ENCODE results near the gene CST7. TPM values are rescaled to one million over a fixed set of nuclear protein-coding genes. Genes with fewer than 3 reads are reported as not detected.

CST7 gene
- polyA plus RNA-seq, 1 donor from 2014 or later = not detected

DNA sequence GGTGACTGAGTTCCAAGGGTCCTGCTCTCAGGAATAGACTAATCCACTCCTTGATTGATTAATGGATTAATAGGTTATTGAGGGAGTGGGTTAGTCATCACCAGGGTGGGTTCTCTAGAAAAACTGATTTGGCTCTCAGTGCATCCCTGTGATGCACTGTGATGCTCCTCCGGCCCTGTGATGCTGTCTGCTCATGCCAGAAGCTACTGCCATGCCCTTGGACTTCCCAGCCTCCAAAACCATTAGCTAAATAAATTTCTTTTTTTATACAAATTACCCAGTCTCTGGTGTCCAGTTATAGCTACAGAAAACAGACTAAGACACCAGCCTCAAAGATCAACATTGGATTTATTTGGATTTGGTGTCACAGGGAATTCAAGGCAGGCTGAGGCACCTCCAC is 40.4 kb upstream of the CST7 start:
- Histone ChIP-seq H3K79me2 (replicated peaks; ENCODE audit: insufficient read depth, low read length) (no peaks in the 10 kb centered on the region), H2AFZ (ENCODE audit: low read depth, low read length) (no peak overlapping the region), H3K9me2 (ENCODE audit: insufficient read depth, low read length) (no peaks in the 10 kb centered on the region), H3K9ac (ENCODE audit: low read length) (no peak overlapping the region), H3K4me2 (ENCODE audit: low read length) (no peak overlapping the region), H4K20me1 (ENCODE audit: insufficient read depth) (no peaks in the 10 kb centered on the region), H3K36me3 (ENCODE audit: insufficient read depth, low read length) (no peaks in the 10 kb centered on the region), H3K9me3 (ENCODE audit: low read length) (no peaks in the 10 kb centered on the region), H3K27me3 (ENCODE audit: insufficient read depth, low read depth, low read length) (no peaks in the 10 kb centered on the region), H3K4me3 (ENCODE audit: low read length) (no peak overlapping the region), H3K27ac (ENCODE audit: low read length) (no peak overlapping the region), H3F3A (ENCODE audit: insufficient read depth, low read length, poor library complexity, severe bottlenecking) (no peaks in the 10 kb centered on the region)
- TF ChIP-seq, protein P1, sequence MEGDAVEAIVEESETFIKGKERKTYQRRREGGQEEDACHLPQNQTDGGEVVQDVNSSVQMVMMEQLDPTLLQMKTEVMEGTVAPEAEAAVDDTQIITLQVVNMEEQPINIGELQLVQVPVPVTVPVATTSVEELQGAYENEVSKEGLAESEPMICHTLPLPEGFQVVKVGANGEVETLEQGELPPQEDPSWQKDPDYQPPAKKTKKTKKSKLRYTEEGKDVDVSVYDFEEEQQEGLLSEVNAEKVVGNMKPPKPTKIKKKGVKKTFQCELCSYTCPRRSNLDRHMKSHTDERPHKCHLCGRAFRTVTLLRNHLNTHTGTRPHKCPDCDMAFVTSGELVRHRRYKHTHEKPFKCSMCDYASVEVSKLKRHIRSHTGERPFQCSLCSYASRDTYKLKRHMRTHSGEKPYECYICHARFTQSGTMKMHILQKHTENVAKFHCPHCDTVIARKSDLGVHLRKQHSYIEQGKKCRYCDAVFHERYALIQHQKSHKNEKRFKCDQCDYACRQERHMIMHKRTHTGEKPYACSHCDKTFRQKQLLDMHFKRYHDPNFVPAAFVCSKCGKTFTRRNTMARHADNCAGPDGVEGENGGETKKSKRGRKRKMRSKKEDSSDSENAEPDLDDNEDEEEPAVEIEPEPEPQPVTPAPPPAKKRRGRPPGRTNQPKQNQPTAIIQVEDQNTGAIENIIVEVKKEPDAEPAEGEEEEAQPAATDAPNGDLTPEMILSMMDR (IDR thresholded peaks at IDR 0.05; ENCODE audit: poor library complexity, severe bottlenecking) = no peak
- TF ChIP-seq POLR2AphosphoS5 (IDR thresholded peaks at IDR 0.05) = no peak
- TF ChIP-seq MXI1 (conservative IDR thresholded peaks at IDR 0.05; ENCODE audit: poor library complexity, severe bottlenecking) = no peak
- no peak for TF ChIP-seq EZH2 (IDR thresholded peaks at IDR 0.05; ENCODE audit: borderline replicate concordance, insufficient read depth, low read length, poor library complexity, severe bottlenecking)
- TF ChIP-seq RAD21 (conservative IDR thresholded peaks at IDR 0.05) = no peak
- no peak for TF ChIP-seq SMC3 (conservative IDR thresholded peaks at IDR 0.05; ENCODE audit: poor library complexity)
- TF ChIP-seq TAF1 (IDR thresholded peaks at IDR 0.05; ENCODE audit: low read depth) = no peak
- TF ChIP-seq, protein P2, sequence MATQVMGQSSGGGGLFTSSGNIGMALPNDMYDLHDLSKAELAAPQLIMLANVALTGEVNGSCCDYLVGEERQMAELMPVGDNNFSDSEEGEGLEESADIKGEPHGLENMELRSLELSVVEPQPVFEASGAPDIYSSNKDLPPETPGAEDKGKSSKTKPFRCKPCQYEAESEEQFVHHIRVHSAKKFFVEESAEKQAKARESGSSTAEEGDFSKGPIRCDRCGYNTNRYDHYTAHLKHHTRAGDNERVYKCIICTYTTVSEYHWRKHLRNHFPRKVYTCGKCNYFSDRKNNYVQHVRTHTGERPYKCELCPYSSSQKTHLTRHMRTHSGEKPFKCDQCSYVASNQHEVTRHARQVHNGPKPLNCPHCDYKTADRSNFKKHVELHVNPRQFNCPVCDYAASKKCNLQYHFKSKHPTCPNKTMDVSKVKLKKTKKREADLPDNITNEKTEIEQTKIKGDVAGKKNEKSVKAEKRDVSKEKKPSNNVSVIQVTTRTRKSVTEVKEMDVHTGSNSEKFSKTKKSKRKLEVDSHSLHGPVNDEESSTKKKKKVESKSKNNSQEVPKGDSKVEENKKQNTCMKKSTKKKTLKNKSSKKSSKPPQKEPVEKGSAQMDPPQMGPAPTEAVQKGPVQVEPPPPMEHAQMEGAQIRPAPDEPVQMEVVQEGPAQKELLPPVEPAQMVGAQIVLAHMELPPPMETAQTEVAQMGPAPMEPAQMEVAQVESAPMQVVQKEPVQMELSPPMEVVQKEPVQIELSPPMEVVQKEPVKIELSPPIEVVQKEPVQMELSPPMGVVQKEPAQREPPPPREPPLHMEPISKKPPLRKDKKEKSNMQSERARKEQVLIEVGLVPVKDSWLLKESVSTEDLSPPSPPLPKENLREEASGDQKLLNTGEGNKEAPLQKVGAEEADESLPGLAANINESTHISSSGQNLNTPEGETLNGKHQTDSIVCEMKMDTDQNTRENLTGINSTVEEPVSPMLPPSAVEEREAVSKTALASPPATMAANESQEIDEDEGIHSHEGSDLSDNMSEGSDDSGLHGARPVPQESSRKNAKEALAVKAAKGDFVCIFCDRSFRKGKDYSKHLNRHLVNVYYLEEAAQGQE (IDR thresholded peaks at IDR 0.05; ENCODE audit: borderline replicate concordance) = no peak
- TF ChIP-seq EP300 (conservative IDR thresholded peaks at IDR 0.05; ENCODE audit: poor library complexity, severe bottlenecking) = no peak

DNA sequence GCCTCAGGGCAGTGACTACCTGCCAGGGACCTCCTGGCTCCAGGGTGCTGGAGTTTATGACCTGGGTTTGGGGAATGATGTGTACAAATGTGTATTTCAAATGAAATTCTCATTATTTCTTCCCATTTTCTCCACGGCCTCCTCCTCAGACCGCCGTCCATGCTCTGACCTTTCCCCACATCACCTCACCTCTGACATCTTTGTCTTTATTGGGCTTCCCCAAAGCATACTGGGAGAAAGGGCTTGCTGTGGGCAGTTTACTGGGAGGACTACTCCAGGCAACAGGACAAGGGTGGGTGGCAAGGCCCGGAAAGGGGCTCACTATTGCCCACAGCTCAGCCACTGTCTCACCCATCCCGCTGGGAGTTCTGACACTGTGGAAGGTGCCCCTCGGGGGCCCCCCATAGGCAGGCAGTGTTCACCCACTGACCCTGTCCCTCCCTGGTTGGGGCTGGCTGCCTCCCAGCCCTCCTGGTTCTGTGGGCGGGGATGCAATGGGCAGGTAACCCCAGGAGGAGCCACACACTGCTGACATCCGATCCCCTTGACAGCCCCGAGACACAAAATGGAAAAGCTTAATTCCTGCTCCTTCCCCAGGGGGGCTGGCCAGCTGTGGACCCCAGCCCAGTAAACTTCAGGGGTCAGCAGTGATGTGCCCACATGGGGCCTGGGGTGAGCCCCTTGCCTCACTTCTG is 39.8 kb upstream of the CST7 start:
- Histone ChIP-seq H3K36me3 (ENCODE audit: insufficient read depth, low read length) (no peaks in the 10 kb centered on the region), H3K9me3 (ENCODE audit: low read length) (no peaks in the 10 kb centered on the region), H3K4me2 (ENCODE audit: low read length) (no peak overlapping the region), H2AFZ (ENCODE audit: low read depth, low read length) (no peak overlapping the region), H4K20me1 (ENCODE audit: insufficient read depth) (no peaks in the 10 kb centered on the region), H3K27ac (ENCODE audit: low read length) (no peak overlapping the region), H3K9ac (ENCODE audit: low read length) (no peak overlapping the region), H3K9me2 (ENCODE audit: insufficient read depth, low read length) (no peaks in the 10 kb centered on the region), H3K79me2 (replicated peaks; ENCODE audit: insufficient read depth, low read length) (no peaks in the 10 kb centered on the region), H3K27me3 (ENCODE audit: insufficient read depth, low read depth, low read length) (no peaks in the 10 kb centered on the region), H3K4me3 (ENCODE audit: low read length) (no peak overlapping the region), H3F3A (ENCODE audit: insufficient read depth, low read length, poor library complexity, severe bottlenecking) (no peaks in the 10 kb centered on the region)
- no peak for TF ChIP-seq POLR2AphosphoS5 (IDR thresholded peaks at IDR 0.05)
- TF ChIP-seq SMC3 (conservative IDR thresholded peaks at IDR 0.05; ENCODE audit: poor library complexity) = no peak
- TF ChIP-seq RAD21 (conservative IDR thresholded peaks at IDR 0.05) = no peak
- no peak for TF ChIP-seq TAF1 (IDR thresholded peaks at IDR 0.05; ENCODE audit: low read depth)
- TF ChIP-seq MXI1 (conservative IDR thresholded peaks at IDR 0.05; ENCODE audit: poor library complexity, severe bottlenecking) = no peak
- no peak for TF ChIP-seq EP300 (conservative IDR thresholded peaks at IDR 0.05; ENCODE audit: poor library complexity, severe bottlenecking)
- TF ChIP-seq EZH2 (IDR thresholded peaks at IDR 0.05; ENCODE audit: borderline replicate concordance, insufficient read depth, low read length, poor library complexity, severe bottlenecking) = no peak
- TF ChIP-seq, protein P1 (IDR thresholded peaks at IDR 0.05; ENCODE audit: poor library complexity, severe bottlenecking) = no peak
- TF ChIP-seq, protein P2 (IDR thresholded peaks at IDR 0.05; ENCODE audit: borderline replicate concordance) = no peak
